Measurements from ENCODE around the gene SLC25A23.
"Not testable (repeated sequence)": the region's sequence is repeated elsewhere in the genome, so short reads cannot be mapped to it uniquely, and the experiment has no call there.

The SLC25A23 gene

DNA sequence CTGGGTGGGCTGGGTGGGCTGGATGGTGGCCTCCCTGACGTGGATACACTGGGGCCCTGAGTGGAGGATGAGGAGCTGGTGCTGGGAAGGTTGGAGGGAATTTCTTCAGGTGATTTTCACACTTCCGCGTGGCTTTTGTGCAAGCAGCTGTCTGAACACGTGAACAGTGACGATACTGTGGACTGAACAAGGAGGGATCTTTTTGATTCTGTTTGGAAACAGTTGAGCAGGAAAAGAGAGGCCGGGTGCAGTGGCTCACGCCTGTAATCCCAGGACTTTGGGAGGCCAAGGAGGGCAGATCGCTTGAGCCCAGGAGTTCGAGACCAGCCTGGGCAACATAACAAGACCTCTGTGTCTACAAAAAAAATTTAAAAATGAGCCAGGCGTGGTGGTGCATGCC, 57.5 kb downstream of the SLC25A23 start:
- DNase-seq (ENCODE audit: low read depth) = no peak

DNA sequence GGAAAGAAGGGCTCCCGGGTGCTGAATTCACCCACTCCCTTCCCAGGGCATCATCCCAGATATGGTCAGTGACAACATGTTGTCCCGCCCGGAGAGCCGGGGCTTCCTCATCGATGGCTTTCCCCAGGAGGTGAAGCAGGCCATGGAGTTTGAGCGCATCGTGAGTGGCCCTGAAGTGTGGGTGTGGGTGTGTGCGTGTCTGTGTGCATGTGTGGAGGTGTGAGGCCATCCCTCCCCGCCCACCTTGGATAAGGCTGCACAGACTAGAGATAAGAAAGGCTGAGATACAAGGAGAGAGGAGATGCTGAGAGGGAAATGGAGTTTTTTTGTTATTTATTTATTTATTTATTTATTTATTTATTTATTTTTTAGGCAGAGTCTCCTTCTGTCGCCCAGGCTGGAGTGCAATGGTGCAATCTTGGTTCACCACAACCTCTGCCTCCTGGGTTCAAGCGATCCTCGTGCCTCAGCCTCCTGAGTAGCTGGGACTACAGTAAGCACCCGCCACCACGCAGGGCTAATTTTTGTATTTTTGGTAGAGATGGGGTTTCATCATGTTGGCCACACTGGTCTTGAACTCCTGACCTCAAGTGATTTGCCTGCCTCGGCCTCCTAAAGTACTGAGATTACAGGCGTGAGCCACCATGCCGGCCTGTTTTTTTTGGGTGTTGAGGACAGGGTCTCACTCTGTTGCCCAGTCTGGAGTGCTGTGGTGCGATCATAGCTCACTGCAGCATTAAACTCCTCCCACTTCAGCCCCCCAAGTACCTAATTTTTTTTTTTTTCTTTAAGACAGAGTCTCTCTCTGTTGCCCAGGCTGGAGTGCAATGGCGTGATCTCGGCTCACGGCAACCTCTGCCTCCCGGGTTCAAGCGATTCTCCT, 59.3 kb downstream of the SLC25A23 start:
- not testable (repeated sequence) for DNase-seq (ENCODE audit: low read depth)

DNA sequence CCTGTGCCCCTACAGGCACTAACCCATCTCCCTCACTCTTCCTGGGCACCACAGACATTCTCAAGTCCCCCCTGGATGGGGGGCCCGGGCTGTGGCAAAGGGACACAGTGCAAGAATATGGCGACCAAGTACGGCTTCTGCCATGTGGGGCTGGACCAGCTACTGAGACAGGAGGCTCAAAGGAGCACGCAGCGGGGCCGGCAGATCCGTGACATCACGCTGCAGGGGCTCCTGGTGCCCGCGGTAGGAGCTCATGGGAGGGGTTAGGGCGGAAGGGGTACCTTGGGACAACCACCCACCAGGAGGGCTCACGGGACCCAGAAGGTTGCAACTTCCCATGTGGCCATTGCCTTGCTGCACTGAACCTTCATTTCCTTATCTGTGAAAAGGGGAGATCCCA, 63.3 kb downstream of the SLC25A23 start:
- no peak for DNase-seq (ENCODE audit: low read depth)

DNA sequence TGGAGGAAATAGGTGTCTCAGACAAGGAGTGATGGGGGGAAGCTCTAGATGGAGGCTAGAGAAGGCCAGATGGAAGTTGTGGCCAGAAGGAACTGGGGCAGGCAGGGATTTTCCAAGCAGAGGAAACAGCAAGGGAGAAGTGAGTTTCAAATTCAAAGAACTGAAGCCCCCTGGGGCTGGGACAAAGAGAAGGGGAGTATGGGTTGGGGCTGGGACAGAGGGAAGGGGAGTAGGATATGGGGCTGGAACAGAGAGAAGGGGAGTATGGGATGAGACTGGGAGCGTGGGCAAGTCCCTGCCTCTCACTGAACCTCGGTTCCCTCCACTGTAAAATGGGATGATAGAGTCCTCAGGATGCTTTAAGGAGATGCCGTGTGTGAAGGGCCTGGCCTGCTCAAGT, 64.8 kb downstream of the SLC25A23 start:
- DNase-seq (ENCODE audit: low read depth) = no peak

DNA sequence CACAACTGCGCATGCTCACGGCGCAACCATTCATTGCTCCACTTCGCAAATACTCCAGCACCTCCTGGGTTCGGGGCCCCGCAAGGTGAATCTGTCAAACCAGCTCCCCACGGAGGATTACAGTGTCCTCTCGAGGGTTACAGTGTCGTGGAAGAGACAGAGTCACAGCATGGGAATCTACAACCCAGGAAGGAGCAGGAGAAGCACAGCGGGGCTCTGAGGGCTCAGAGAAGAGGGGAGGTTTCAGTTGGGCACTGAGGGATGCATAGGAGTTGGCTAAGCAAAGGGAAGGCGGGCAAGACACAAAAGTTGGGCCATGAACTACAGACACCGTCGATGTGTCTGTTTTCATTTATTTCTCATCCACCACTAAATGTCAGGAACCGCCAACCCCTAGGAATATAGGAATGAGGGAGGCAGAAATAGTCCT, 65.6 kb downstream of the SLC25A23 start:
- DNase-seq (ENCODE audit: low read depth) = no peak

DNA sequence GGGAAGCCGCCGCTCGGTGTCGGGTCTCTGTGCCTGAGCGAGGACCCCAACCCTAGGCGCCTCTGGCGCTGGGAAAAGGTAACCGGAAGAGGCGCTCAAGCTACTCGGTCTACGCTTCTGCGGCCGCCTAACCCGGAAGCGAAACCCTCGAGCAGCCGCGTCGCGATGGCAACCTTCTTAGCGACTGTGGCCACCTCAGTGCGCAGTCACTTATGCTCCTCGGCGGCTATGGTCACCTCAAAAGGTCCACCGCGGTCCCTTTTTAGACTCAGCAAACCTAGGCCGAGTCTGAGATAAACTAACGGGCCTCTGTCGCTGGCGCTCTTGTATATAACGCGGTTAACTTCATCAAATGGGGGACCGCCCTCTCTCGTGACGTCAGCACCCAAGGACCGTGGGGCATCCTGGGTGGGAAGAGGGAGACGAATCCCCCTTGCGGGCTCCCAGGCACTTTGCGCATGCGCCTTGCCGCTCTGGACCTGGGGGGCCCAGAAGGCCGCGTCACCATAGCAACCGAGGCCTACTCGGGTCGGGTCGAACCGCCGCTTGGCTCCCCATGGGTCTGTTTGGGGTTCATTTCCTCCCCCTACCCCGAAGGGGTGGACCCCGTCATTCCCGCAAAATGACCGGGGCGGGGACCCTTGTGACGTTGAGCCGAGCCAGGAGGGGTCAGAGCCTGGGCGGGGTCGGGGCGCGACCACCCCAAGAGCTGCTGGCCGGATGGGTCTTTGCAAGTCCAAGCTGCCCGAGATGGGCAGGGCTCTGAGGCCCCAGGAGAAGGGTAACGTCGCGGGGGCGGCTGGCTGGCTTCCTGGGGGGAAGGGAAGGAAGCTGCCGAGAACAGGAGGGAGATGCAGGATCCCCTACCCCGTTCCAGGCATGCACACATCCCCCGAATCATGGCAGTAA, 66.3 kb downstream of the SLC25A23 start, which contains the start of gene GTF2F1:
TSS of gene GTF2F1 (minus strand) at position 91 of the 909 bp plus-strand sequence. CDS start 169 bp downstream, outside the sequence.
- peak; percentile 88 for DNase-seq (ENCODE audit: low read depth)

DNA sequence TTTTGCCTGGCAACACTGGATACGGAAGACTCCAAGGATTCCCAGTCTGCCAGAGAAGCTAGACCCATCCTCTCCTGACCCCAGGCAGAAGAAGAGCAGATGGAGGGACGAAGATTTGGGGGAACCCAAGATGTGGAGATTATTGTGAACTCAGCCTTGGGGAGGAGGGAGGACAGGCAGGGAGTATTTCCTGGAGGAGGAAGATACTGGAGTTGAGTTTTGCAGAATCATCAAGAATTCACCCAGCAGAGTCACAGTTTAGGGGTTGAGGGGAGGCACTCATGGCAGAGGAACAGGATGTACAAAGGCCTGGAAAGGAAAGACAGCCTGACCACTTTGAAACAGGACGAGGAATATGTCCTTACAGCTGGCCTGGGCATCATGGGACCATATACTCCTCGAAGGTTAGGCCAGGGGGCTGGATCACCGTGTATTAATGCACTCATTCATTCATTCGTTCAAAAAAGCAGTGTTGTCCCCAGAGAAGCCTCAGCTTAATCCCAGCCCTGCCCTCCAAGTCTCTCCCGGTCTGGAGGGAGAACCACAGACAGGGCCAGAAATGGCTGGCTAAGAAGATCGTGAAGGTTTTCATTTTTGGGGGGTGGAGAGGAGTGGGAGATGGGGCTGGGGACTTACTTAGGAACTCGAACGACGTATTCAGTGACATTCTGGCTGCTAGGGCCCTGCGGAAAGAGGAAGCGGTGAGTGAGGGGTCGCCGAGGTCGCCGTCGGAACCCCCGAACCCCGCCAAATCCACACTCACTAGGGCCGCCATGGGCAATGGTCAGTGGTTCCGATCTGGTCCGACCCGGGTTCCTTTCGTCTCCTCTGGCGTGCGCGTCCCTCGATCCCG, 67.1 kb downstream of the SLC25A23 start:
- no peak for DNase-seq (ENCODE audit: low read depth)

Data from stimulated activated CD8-positive, alpha-beta memory T cell treated with anti-CD3 and anti-CD28 coated beads, Interleukin-12 subunit alpha, Interleukin-12 subunit beta, amount 100 ng/mL, for 1 hour (primary cell).